ENCODE measurements around the gene MCC.

Gene MCC

GRCh38 chr5:113063927-113064326, 424.3 kb downstream of the MCC start:
- DNase-seq: no peak

GRCh38 chr5:113062869-113063508, 425.3 kb downstream of the MCC start:
- no peak for DNase-seq

DNA sequence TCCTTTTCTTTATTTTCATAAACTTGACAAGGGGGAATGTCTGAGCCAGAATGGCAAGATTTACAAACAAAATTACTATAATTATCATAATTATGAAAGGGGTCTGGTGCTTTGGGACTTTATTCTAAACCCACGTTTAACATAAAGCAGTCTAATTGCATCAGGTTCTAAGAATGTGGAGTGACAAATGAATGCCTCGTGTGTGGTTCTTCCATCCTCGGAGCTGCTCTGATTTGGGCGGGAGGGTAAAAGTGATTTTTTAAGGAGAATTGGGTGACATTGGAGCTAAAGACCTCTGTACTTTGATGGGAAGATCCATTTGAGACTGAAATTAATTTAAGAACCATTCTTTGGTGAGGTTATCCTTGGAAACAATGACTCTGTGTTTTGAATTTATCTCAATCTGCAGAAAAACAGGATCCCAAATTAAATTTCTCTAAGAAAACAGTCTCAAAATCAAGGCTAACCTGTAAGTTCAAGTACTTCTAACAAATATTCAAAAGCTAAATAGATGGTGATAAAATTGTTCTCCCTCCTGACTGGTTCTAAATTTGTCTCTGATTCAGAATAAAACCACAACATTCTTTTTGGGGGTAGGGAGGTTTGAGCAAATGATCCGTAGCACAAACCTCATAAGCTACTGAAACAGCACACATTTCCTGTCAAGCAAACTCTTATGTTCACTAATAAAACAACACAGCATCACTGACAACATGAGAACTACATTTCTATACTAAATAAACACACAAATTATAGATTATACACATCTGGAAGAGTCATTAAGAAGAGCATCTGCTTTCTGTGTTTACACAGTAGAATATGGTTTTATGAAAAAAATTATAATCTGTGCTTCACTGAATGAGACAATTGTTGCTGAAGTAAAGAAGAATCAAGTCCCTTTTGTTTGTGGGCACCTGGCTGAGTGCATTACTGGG, 426.1 kb downstream of the MCC start:
- no peak for DNase-seq

DNA sequence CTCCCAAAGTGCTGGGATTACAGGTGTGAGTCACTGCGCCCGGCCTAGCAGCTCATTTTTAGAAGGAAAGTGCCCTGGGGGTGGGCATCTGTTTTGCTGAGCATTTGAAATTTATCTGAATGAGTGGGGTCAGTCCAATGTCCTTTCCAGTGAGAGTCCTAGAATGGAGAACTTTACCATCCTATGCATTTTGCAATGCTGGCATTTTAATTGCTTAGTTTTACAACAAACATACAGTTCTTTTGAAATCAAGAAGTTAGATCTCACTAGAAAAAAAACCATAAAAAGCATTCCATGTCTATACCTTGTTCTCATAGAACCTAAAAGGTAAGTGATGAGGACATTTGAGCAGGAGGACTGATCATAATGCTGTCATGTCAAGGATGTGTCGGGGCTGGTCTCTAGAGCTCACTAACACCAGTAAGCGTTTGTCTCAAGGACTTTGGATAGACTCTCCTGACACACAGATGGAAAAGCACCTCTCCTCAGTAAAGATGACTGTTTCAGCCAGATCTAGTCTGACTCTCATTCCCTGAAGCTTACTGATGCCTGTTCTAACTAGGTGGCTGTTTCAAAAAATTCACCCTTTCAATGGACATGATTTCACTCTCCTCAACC, 427.7 kb downstream of the MCC start:
- no peak for DNase-seq

GRCh38 chr5:113059232-113060040, 428.8 kb downstream of the MCC start:
- no peak for DNase-seq

GRCh38 chr5:113058706-113059226, 429.5 kb downstream of the MCC start:
- DNase-seq: no peak

- DNase-seq: no peak
Measured at GRCh38 chr5:113058269-113058668, 430.0 kb downstream of the MCC start.

- DNase-seq: no peak
Measured at GRCh38 chr5:113057557-113057984, 430.7 kb downstream of the MCC start.

- DNase-seq: no peak
Measured at GRCh38 chr5:113056988-113057387, 431.3 kb downstream of the MCC start.

GRCh38 chr5:113054899-113055298, 433.4 kb downstream of the MCC start:
- DNase-seq: no peak

DNA sequence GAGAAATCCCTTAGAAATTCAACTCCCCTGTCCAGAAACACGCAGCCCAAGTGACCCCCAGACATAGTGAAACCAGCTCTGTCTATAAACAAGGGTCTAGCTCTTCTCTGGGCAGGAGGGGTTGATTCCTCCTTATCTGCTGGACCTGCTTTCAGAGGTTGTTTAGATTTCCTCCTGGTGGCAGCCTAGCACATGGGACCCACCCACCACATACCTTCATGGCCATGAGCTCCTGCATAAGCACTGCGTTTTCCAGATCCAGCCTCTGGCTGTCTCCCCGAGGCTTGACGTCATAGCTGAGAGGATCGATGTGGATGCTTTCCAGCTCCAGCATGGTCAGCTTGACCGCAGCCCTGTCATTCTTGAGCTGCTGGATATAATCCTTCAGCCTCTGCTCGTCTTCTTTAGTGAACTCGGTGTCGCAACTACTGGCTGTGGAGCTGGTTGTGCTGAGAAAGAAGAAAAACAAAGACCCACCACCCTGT, 434.7 kb downstream of the MCC start:
- no peak for DNase-seq

DNA sequence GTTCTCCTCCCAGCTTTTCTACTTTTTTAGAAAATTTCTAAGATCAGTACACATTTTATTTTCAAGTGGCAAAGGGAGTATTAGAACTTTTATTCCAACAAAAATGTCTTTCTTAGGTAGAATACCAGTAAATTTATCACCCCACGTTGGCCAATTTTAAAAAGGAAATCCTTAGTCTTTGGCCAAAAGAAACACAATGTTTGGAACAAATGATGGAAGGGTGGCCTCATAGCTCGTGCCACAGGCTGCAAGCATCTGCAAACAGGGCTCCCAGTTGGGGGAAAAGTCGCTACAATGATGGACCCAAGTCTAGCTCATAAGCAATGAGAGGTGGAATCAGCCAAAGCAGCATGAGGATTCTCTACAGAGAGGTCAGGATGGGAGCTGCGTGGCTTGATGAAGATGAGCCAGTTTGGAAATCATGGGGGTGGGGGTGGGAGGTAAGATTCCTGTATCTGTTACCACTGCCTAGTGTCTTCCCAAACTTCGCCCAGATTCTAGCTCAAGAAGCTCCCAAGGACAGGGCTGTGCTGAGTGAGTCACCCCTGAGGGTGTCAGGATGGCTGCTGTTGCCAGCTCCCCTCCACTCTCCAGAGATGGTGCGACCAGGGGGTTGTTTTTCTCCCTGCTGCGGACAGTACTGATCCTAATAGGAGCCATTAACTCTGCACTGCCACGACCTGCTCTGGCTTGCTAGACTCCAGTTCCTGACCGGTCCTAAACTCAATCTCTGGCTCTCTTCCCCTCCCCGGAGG, 436.0 kb downstream of the MCC start:
- no peak for DNase-seq

- DNase-seq: peak; percentile 28
Measured at GRCh38 chr5:113050721-113051382, 437.4 kb downstream of the MCC start.

DNA sequence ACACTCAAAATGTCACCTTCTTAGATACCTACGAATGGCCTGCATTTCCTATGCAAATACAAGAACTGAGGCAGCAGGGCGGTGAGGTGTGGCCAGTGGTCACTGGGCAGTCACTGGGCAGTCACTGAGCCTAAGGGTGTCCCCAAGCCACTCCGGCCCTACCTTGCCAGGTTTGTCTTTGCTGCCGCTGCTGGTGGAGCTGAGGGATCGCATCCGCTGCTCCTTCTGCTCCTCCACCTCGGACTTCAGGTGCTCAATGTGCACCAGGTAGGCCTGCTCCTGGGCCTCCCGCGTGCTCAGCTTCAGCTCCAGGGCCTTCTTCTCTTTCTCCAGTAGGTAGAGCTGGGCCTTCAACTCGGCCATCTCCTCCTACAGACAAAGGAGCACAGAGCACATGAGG, 439.3 kb downstream of the MCC start:
- DNase-seq: no peak

DNA sequence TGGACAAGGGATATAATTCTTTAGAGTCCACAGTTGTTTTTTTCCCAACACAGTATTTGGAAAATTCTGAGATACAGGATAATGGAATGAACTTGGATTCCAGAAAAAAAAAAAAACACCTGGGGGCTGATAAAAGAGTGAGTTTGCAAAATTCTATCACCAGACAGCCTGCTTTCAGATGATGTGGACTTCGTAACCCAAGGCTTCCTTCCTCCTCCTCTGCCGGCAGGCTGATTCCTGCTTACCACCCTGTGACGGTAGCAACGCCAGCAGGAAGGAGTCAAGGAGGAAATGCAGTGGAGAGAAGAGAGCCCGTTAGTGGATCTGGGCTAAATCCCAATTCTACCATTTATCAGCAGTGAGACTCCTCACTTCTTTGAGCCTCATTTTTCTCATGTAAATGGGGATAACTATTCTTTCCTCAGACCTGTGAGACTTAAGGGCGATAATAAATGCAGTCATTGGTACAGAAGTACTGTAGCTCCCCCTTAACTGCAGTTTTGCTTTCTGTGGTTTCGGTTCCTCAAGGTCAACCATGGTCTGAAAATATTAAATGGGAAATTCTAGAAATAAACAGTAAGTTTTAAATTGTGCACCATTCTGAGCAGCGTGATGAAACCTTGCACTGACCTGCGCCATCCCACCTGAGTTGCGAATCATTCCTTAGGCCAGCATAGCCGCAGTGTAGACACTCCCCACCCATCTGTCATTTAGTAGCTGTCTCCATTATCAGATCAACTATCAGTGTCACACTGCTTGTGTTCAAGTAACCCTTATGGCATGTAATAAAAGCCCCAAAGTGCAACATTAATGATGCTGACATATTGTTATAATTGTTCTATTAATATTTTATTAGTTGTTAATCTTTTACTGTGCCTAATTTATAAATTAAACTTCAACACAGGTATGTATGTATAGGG, 440.3 kb downstream of the MCC start:
- DNase-seq: no peak

- DNase-seq: no peak
Measured at GRCh38 chr5:113047234-113047633, 441.0 kb downstream of the MCC start.

GRCh38 chr5:113044776-113045465, 443.3 kb downstream of the MCC start:
- DNase-seq: no peak

- peak; percentile 42 for DNase-seq
Measured at GRCh38 chr5:113043491-113043931, 444.7 kb downstream of the MCC start.

Measured in CD4-positive, alpha-beta T cell treated with Interleukin-6 for 4 hours (primary cell).